Aortic smooth muscle cell (primary cell): ENCODE measurements around the gene BDKRB1. TPM values are rescaled to one million over a fixed set of nuclear protein-coding genes. Genes with fewer than 3 reads are reported as not detected.

Experiments
- total RNA-seq: library from RNA; depleted of rRNA; stranded (reverse); fragments of >200 nt; gene quantifications from 2 replicates; pipeline ENCODE4 v1.2.3, GENCODE V29; 2014

Gene BDKRB1
- 0.53 TPM in 1 of 2 replicates, not detected in the other for total RNA-seq

DNA sequence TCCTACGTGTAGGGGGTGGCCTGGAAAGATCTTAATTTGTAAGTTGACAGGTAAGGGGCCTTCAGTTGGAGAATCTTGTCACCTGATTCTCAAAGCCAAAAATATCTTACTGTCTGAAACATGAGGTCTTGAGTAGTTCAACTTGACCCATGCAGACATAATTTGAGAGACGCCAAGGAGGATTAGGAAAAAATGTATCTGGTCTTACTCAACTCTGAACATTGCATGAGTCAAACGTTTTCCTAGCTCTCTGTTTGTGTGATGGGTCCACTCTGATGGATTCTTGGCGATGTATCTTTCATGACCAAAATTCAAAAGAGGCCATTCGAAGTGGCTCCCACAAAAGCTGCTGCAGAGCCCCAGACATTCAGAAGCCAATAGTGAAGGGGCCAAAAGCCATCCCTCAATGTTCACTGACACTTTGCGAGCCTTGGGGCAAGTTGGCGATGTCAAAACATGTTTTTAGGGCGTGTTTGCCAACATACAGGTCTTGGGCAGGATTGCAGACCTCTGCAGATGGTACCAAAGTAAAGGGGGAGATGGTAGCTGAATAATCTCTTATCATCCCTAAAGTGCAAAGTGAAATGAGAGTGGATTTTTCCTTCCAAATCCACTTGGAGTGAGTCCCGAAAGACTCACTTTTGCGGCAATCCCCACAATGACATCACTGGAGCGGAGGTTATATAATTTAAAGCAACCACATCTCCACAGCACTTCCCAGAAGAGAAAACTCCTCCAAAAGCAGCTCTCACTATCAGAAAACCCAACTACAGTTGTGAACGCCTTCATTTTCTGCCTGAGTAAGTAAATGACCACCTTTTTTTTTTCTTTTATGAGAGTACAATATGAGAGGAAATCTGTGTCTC is at the start of gene BDKRB1:
TSS of gene BDKRB1 (plus strand) at position 710 of the 866 bp plus-strand sequence. CDS start 7,473 bp downstream, outside the sequence.

Other genes with a start within 250 kb of the BDKRB1 start
- 8.2 and 14.4 TPM in 2 replicates for gene C14orf132, start 216.8 kb upstream of the BDKRB1 start, total RNA-seq
- gene BDKRB2, start 51.4 kb upstream of the BDKRB1 start, total RNA-seq: 0.75 and 6.5 TPM in 2 replicates
- 29.6 and 36.1 TPM in 2 replicates for gene ATG2B, start 107.1 kb downstream of the BDKRB1 start, total RNA-seq
- gene GSKIP, start 107.3 kb downstream of the BDKRB1 start, total RNA-seq: 20.3 and 34.1 TPM in 2 replicates
- 0.13 and 0.31 TPM in 2 replicates for gene AK7, start 135.9 kb downstream of the BDKRB1 start, total RNA-seq
- 66.3 and 72.0 TPM in 2 replicates for gene PAPOLA, start 246.2 kb downstream of the BDKRB1 start, total RNA-seq